WTC11 (cell line): ENCODE measurements around the gene BCO2. TPM values are rescaled to one million over a fixed set of nuclear protein-coding genes. Genes with fewer than 3 reads are reported as not detected.
A peak's percentile ranks its signal among the peaks of the same experiment; 100 is the strongest.

Experiments used
- ATAC-seq: fragments of 200-7000 bp; cut with Tn5 transposase; 2 replicates; pipeline ENCODE4 v1.10.0; 2021; ENCODE audit warnings: mild to moderate bottlenecking, moderate library complexity
- CTCF ChIA-PET: fragments of 300-600 bp; sonication (Branson Sonifier 250); formaldehyde crosslinking; loops from one replicate; lab custom pipeline; 2021; ENCODE audit warnings: antibody characterized with exemption; lab: Charles Lee
- POLR2A ChIA-PET: fragments of 350-600 bp; sonication (Branson Sonifier 250); formaldehyde crosslinking; loops from one replicate; lab custom pipeline; 2021; ENCODE audit warnings: antibody characterized with exemption; lab: Charles Lee
- DNase-seq: peaks from one replicate; pipeline ENCODE4 v3.0.0; 2021; ENCODE audit warnings: low spot score
- H3K27ac Mint-ChIP-seq: 2 replicates; pipeline ENCODE4 v1.8.0; 2021; ENCODE audit warnings: mixed read lengths
- H3K27me3 Mint-ChIP-seq: 2 replicates; pipeline ENCODE4 v1.8.0; 2021; ENCODE audit warnings: low read depth, mild to moderate bottlenecking, moderate library complexity, mixed read lengths
- H3K36me3 Mint-ChIP-seq: 2 replicates; pipeline ENCODE4 v1.8.0; 2021; ENCODE audit warnings: mixed read lengths
- H3K4me1 Mint-ChIP-seq: 2 replicates; pipeline ENCODE4 v1.8.0; 2022; ENCODE audit warnings: mixed read lengths
- H3K4me3 Mint-ChIP-seq: 2 replicates; pipeline ENCODE4 v1.8.0; 2021; ENCODE audit warnings: mild to moderate bottlenecking, moderate library complexity, mixed read lengths
- H3K9me3 Mint-ChIP-seq: 2 replicates; pipeline ENCODE4 v1.8.0; 2021; ENCODE audit warnings: mixed read lengths
- ARID4B ChIP-seq: sonication (generic); formaldehyde crosslinking; IDR thresholded peaks from 2 replicates; pipeline ENCODE4 v1.8.0; 2023; ENCODE audit warnings: missing genetic modification reagents, mild to moderate bottlenecking, borderline replicate concordance
- FOXP1 ChIP-seq: sonication (generic); formaldehyde crosslinking; IDR thresholded peaks from 2 replicates; pipeline ENCODE4 v1.8.0; 2022; ENCODE audit warnings: missing genetic modification reagents, mild to moderate bottlenecking, moderate library complexity, borderline replicate concordance
- GABPB1 ChIP-seq: sonication (generic); formaldehyde crosslinking; IDR thresholded peaks from 2 replicates; pipeline ENCODE4 v1.8.1; 2023; ENCODE audit warnings: mild to moderate bottlenecking, missing genetic modification reagents
- HMGA2 ChIP-seq: fragments of 250-450 bp; sonication (Bioruptor Pico); IDR thresholded peaks from 2 replicates; pipeline ENCODE4 v1.4.0; 2021; ENCODE audit warnings: mild to moderate bottlenecking, moderate library complexity
- IRF1 ChIP-seq: sonication (generic); formaldehyde crosslinking; IDR thresholded peaks from 2 replicates; pipeline ENCODE4 v1.8.0; 2023; ENCODE audit warnings: missing genetic modification reagents
- SMAD3 ChIP-seq: sonication (generic); formaldehyde crosslinking; IDR thresholded peaks from 2 replicates; pipeline ENCODE4 v1.8.0; 2022; ENCODE audit warnings: missing genetic modification reagents, mild to moderate bottlenecking, borderline replicate concordance
- SOX15 ChIP-seq: fragments of 250-450 bp; sonication (Bioruptor Pico); IDR thresholded peaks from 2 replicates; pipeline ENCODE4 v1.9.0; 2021; ENCODE audit warnings: mild to moderate bottlenecking
- ZNF121 ChIP-seq: sonication (generic); formaldehyde crosslinking; IDR thresholded peaks from 2 replicates; pipeline ENCODE4 v1.8.0; 2023; ENCODE audit warnings: missing genetic modification reagents
- ZNF317 ChIP-seq: sonication (generic); formaldehyde crosslinking; IDR thresholded peaks from 2 replicates; pipeline ENCODE4 v1.8.1; 2023; ENCODE audit warnings: low read depth, mild to moderate bottlenecking, moderate library complexity, missing genetic modification reagents, borderline replicate concordance
- ZSCAN18 ChIP-seq: fragments of 250-450 bp; sonication (Bioruptor Pico); IDR thresholded peaks from 2 replicates; pipeline ENCODE4 v2.1.2; 2022; ENCODE audit warnings: mild to moderate bottlenecking, moderate library complexity
- total RNA-seq: library from RNA; stranded (reverse); gene quantifications from 3 replicates; pipeline ENCODE4 v1.2.3, GENCODE V29; 2021

BCO2 gene
- total RNA-seq, 1 experiment from 2014 or later: 1.0 TPM

GRCh38 chr11:112223754-112224532 lies 48.6 kb downstream of the BCO2 start:
- H3K9me3 Mint-ChIP-seq: no peaks in the 10 kb centered on the region

GRCh38 chr11:112225753-112226061 lies 50.4 kb downstream of the BCO2 start:
- CTCF ChIA-PET: interaction anchor here (0.6 to 0.7 kb wide), 2 partner anchors 53 to 55 kb away, joined by 3 to 4 read pairs; no protein-coding TSS in a partner anchor

More at GRCh38 chr11:112223754-112224532, 48.6 kb downstream of the BCO2 start:
- Mint-ChIP-seq H3K4me1 (peaks cover 11% of the 10 kb centered on the region), H3K36me3 (peaks cover 8% of the 10 kb centered on the region), H3K27ac (no peak overlapping the region), H3K27me3 (peaks cover 30% of the 10 kb centered on the region), H3K4me3 (no peak overlapping the region)
- ChIA-PET POLR2A (no interaction called here), CTCF (interaction anchor here (4.1 kb wide), 1 partner anchor 57 kb away, joined by 36 read pairs; no protein-coding TSS in a partner anchor)
- DNase-seq: no peak
- ATAC-seq: no peak
- TF ChIP-seq HMGA2 (CRISPR knock-in tag): no peak
- TF ChIP-seq SOX15: no peak
- no peak for TF ChIP-seq SMAD3 (CRISPR knock-in tag)
- TF ChIP-seq GABPB1 (CRISPR knock-in tag): no peak
- TF ChIP-seq IRF1: no peak

More at GRCh38 chr11:112225753-112226061, 50.4 kb downstream of the BCO2 start:
- Mint-ChIP-seq H3K4me3 (peak overlapping the region; percentile 81), H3K9me3 (no peaks in the 10 kb centered on the region), H3K27ac (peak overlapping the region; percentile 68; the same call in 1 of the 2 replicates), H3K4me1 (peaks cover 11% of the 10 kb centered on the region), H3K36me3 (peaks cover 17% of the 10 kb centered on the region), H3K27me3 (peaks cover 30% of the 10 kb centered on the region)
- TF ChIP-seq ZSCAN18 (CRISPR knock-in tag) (no peak), ARID4B (CRISPR knock-in tag) (no peak), ZNF121 (peak; percentile 34; the same call in 1 of the 2 replicates), ZNF317 (no peak), FOXP1 (CRISPR knock-in tag) (no peak)
- DNase-seq: peak; percentile 16
- POLR2A ChIA-PET: no interaction called here
- peak; percentile 22; the same call in 1 of the 2 replicates for ATAC-seq
